K562 (cell line): Measurements from ENCODE around the gene TPM4. TPM values are rescaled to one million over a fixed set of nuclear protein-coding genes. Genes with fewer than 3 reads are reported as not detected.

Source experiments
- ATAC-seq: fragments of 200-7000 bp; cut with Tn5 transposase; 3 replicates; pipeline ENCODE4 v1.9.1; 2020; ENCODE audit warnings: moderate library complexity
- BruUV-seq: library from RNA; stranded (reverse); fragments of 400-500 nt; replicated peaks from 2 replicates; lab custom pipeline; 2021; lab: Mats Ljungman, UMichigan
- CTCF ChIA-PET: fragments of 300-600 bp; formaldehyde crosslinking; extraction: SDS; loops from one replicate; lab custom pipeline; 2021; ENCODE audit warnings: low intra/inter-chr PET ratio; lab: Yijun Ruan, JAX
- POLR2A ChIA-PET: fragments of 300-600, 350-650 bp; sonication (Branson Sonifier 250); formaldehyde crosslinking; extraction: SDS; loops from one replicate; lab custom pipeline; 2021; ENCODE audit warnings: antibody characterized with exemption, inconsistent platforms; lab: Yijun Ruan, JAX
- DNase-seq, 4 experiments: peaks; one replicate each; pipeline versions ENCODE4 v3.0.0 to v3.0.0-alpha.2; 2011 to 2018; ENCODE audit warnings: low spot score in 3 of 4, mixed read lengths in 3 of 4; ENCODE audit errors: extremely low read depth in 1 of 4
- FAIRE-seq: peaks from 2 replicates; lab custom pipeline; 2011; peaks lifted over from hg19 to GRCh38; lab: Jason Lieb, UNC
- H2AFZ ChIP-seq: 2 replicates; pipeline ENCODE4 v1.6.0; 2011; ENCODE audit warnings: low read depth, low read length, control low read depth, inconsistent platforms
- H3K27ac ChIP-seq: fragments of 200-600 bp; 3 replicates; pipeline ENCODE4 v1.8.0; 2011; ENCODE audit warnings: low read depth, mild to moderate bottlenecking, control low read depth, inconsistent platforms, low read length, moderate library complexity, mixed read lengths; ENCODE audit errors: extremely low read depth
- H3K27me3 ChIP-seq, 2 experiments: fragments of 300-600 bp in 1 of 2; 2 replicates in 1 of 2; 3 replicates in 1 of 2; pipeline versions ENCODE4 v1.6.0 to v1.8.0; 2011; ENCODE audit warnings: inconsistent platforms in 2 of 2, low read length in 2 of 2, mild to moderate bottlenecking in 1 of 2, mixed read lengths in 1 of 2, moderate library complexity in 1 of 2; ENCODE audit not compliant: control insufficient read depth in 2 of 2, insufficient read depth in 2 of 2
- H3K36me3 ChIP-seq: fragments of 300-600 bp; 3 replicates; pipeline ENCODE4 v1.8.0; 2011; ENCODE audit warnings: mild to moderate bottlenecking, low read length, inconsistent platforms; ENCODE audit not compliant: control insufficient read depth, insufficient read depth
- H3K4me1 ChIP-seq, 2 experiments: fragments of 200-600 bp in 1 of 2; replicated peaks in 1 of 2; 2 replicates in 1 of 2; 3 replicates in 1 of 2; pipeline versions ENCODE4 v1.5.1 to v1.8.0; 2011; ENCODE audit warnings: inconsistent platforms in 2 of 2, low read length in 2 of 2, mild to moderate bottlenecking in 1 of 2, mixed read lengths in 1 of 2, moderate library complexity in 1 of 2; ENCODE audit not compliant: control insufficient read depth in 2 of 2, insufficient read depth in 2 of 2
- H3K4me2 ChIP-seq: 2 replicates; pipeline ENCODE4 v1.6.1; 2011; ENCODE audit warnings: low read length, control low read depth, inconsistent platforms, mixed read lengths; ENCODE audit not compliant: insufficient read depth
- H3K4me3 ChIP-seq: fragments of 200-600 bp; sonication (generic), shearing (Covaris generic); 2 replicates; pipeline ENCODE4 v1.5.1; 2016; ENCODE audit warnings: control low read depth, inconsistent platforms
- H3K79me2 ChIP-seq: fragments of 200-600 bp; 3 replicates; pipeline ENCODE4 v1.8.0; 2011; ENCODE audit warnings: low read length, inconsistent platforms; ENCODE audit not compliant: control insufficient read depth, insufficient read depth
- H3K9ac ChIP-seq, 2 experiments: 2 replicates each; pipeline versions ENCODE4 v1.6.0 to v1.6.1; 2011; ENCODE audit warnings: low read depth in 2 of 2, low read length in 2 of 2, control low read depth in 1 of 2, inconsistent platforms in 1 of 2, mild to moderate bottlenecking in 1 of 2, mixed read lengths in 1 of 2; ENCODE audit not compliant: insufficient read depth in 1 of 2
- H3K9me1 ChIP-seq: one replicate; pipeline ENCODE4 v1.6.0; 2011; ENCODE audit warnings: inconsistent platforms, mild to moderate bottlenecking, low read length, moderate library complexity; ENCODE audit not compliant: control insufficient read depth, insufficient read depth
- H3K9me3 ChIP-seq: replicated peaks from 2 replicates; pipeline ENCODE4 v1.5.1; 2011; ENCODE audit warnings: low read depth, low read length, inconsistent platforms; ENCODE audit not compliant: control insufficient read depth, insufficient read depth
- H4K20me1 ChIP-seq: replicated peaks from 2 replicates; pipeline ENCODE4 v1.6.1; 2011; ENCODE audit warnings: low read length, inconsistent platforms, mixed read lengths; ENCODE audit not compliant: control insufficient read depth, insufficient read depth
- CBFB ChIP-seq: sonication (generic); formaldehyde crosslinking; IDR thresholded peaks from 2 replicates; pipeline ENCODE4 v1.4.0; 2020; ENCODE audit warnings: mild to moderate bottlenecking, missing genetic modification reagents
- E2F3 ChIP-seq: fragments of 250-450 bp; sonication (Bioruptor Pico); IDR thresholded peaks from 2 replicates; pipeline ENCODE4 v1.4.0; 2020; ENCODE audit warnings: mild to moderate bottlenecking
- FOXM1 ChIP-seq, 2 experiments: fragments of 450-650 bp in 1 of 2; sonication (generic) in 1 of 2; formaldehyde crosslinking in 1 of 2; IDR thresholded peaks; 2 replicates each; pipeline versions ENCODE4 v1.6.1 to v1.9.0; 2017 to 2022; ENCODE audit warnings: low read depth in 2 of 2, mild to moderate bottlenecking in 2 of 2, missing genetic modification reagents in 1 of 2, moderate library complexity in 1 of 2
- HDAC2 ChIP-seq: fragments of 450-650 bp; IDR thresholded peaks from 2 replicates; pipeline ENCODE4 v1.6.1; 2016; ENCODE audit warnings: mild to moderate bottlenecking
- HNRNPLL ChIP-seq: fragments of 200-400 bp; formaldehyde crosslinking; IDR thresholded peaks from 2 replicates; pipeline ENCODE4 v1.6.1; 2017; ENCODE audit warnings: low read length, low read depth, mild to moderate bottlenecking; ENCODE audit not compliant: poor library complexity, severe bottlenecking
- MTA2 ChIP-seq: fragments of 450-650 bp; IDR thresholded peaks from 2 replicates; pipeline ENCODE4 v1.6.1; 2016; ENCODE audit warnings: low read depth
- NFATC3 ChIP-seq: fragments of 450-650 bp; IDR thresholded peaks from 2 replicates; pipeline ENCODE4 v1.6.1; 2017; ENCODE audit warnings: mild to moderate bottlenecking
- NFYB ChIP-seq: IDR thresholded peaks from 2 replicates; pipeline ENCODE4 v1.6.1; 2011; ENCODE audit warnings: mild to moderate bottlenecking, moderate library complexity; ENCODE audit not compliant: insufficient read length; ENCODE audit errors: extremely low read depth
- PHF8 ChIP-seq: fragments of 200-600 bp; sonication (generic); IDR thresholded peaks from 2 replicates; pipeline ENCODE4 v1.6.1; 2012; ENCODE audit warnings: mixed run types, mild to moderate bottlenecking, inconsistent platforms, low read length, moderate library complexity, borderline replicate concordance
- RNF2 ChIP-seq: sonication (generic); IDR thresholded peaks from 2 replicates; pipeline ENCODE4 v1.6.1; 2016
- ZNF12 ChIP-seq: sonication (generic); formaldehyde crosslinking; IDR thresholded peaks from 2 replicates; pipeline ENCODE4 v1.4.0; 2020; ENCODE audit warnings: mild to moderate bottlenecking, missing genetic modification reagents
- ZNF23 ChIP-seq: fragments of 250-450 bp; sonication (Bioruptor Pico); IDR thresholded peaks from 2 replicates; pipeline ENCODE4 v1.4.0; 2020; ENCODE audit warnings: mild to moderate bottlenecking
- ZNF407 ChIP-seq: fragments of 450-650 bp; IDR thresholded peaks from 2 replicates; pipeline ENCODE4 v1.6.1; 2016; ENCODE audit warnings: low read depth
- WGBS: fragments of 100-300 bp; shearing (Covaris generic); methylation state at CpG from one replicate; pipeline ENCODE4 v1.1.6; 2016; ENCODE audit warnings: low coverage, mixed read lengths; ENCODE audit not compliant: insufficient coverage; ENCODE audit errors: missing lambda C conversion rate; 5-methylcytosine and 5-hydroxymethylcytosine counted together
- in situ Hi-C: fragments of 300-500 bp; cut with MboI; formaldehyde crosslinking; loops from 4 replicates; pipeline ENCODE4 v1.15.0; 2018; ENCODE audit warnings: inconsistent platforms, mixed read lengths
- intact Hi-C: fragments of 100-400 bp; cut with micrococcal nuclease; formaldehyde crosslinking; loops from 2 replicates; pipeline ENCODE4 v1.14.2; 2022
- polyA plus RNA-seq, 8 experiments: library from polyadenylated mRNA; depleted of rRNA in 4 of 8; stranded (reverse) in 5 of 8; unstranded in 3 of 8; fragments of >200 nt; fragmentation: Nextera tagmentation in 2 of 8; fragmentation: Illumina TruSeq in 1 of 8; extraction: Ambion mirVana in 2 of 8; extraction: Trizol in 1 of 8; gene quantifications; 2 replicates each; pipeline versions ENCODE4 v1.2.1 to v1.2.3, GENCODE V29; 2011 to 2014; ENCODE audit warnings: inconsistent platforms in 1 of 8, missing spikeins in 1 of 8
- total RNA-seq, 7 experiments: library from RNA; depleted of rRNA in 6 of 7; stranded (reverse); fragments of >200 nt in 6 of 7; fragmentation: Illumina TruSeq in 2 of 7; extraction: Trizol in 2 of 7; gene quantifications; 2 replicates each; pipeline versions ENCODE4 v1.2.1 to v1.2.3, GENCODE V29; 2011 to 2021; ENCODE audit warnings: low replicate concordance in 1 of 7
- TF ChIP-seq, protein P1 (sequence below): fragments of 250-450 bp; sonication (Bioruptor Pico); IDR thresholded peaks from 2 replicates; pipeline ENCODE4 v1.5.0; 2022; ENCODE audit warnings: mild to moderate bottlenecking

Gene TPM4
- total and polyA plus RNA-seq, 9 of the 15 experiments (the other 6 are each of a cell fraction or from before 2014, with no cell fraction given) = 28.1 to 111 (median 77.4) TPM

DNA sequence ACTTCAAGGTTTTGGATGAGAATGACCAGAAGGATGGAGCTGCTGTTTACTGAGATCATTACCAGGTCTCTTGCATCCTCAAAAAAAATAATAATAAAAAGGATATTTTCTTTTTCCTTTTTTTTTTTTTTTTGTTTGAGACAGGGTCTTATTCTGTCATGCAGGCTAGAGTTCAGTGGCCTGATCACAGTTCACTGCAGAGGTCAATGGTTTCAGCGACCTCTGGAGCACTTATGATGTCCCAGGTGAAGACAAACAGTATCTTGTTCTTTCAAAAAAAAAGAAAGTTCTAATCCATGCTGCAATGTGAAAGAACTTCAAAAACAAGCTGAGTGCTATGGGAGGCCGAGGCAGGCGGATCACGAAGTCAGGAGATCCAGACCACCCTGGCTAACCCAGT is 30.4 kb upstream of the TPM4 start:
- Histone ChIP-seq H3K36me3 (no peaks in the 10 kb centered on the region), H3K4me1 (peaks cover 0 to 5% of the 10 kb centered on the region in 2 experiments; a peak in 3 of 5 replicates), H3K4me3 (no peak overlapping the region), H3K9me1 (no peaks in the 10 kb centered on the region), H3K4me2 (no peak overlapping the region), H3K27ac (no peak overlapping the region), H3K27me3 (peaks cover 0 to 8% of the 10 kb centered on the region in 2 experiments; a peak in 2 of 5 replicates), H3K9me3 (no peaks in the 10 kb centered on the region), H2AFZ (no peak overlapping the region), H4K20me1 (no peaks in the 10 kb centered on the region), H3K9ac (no peak overlapping the region), H3K79me2 (no peaks in the 10 kb centered on the region)
- ATAC-seq (no peak), FAIRE-seq (no peak), DNase-seq (no peak)
- ChIA-PET POLR2A (no interaction called here), CTCF (no interaction called here)
- no TSS peak for BruUV-seq
- no peak for TF ChIP-seq ZNF407
- TF ChIP-seq, protein P1, sequence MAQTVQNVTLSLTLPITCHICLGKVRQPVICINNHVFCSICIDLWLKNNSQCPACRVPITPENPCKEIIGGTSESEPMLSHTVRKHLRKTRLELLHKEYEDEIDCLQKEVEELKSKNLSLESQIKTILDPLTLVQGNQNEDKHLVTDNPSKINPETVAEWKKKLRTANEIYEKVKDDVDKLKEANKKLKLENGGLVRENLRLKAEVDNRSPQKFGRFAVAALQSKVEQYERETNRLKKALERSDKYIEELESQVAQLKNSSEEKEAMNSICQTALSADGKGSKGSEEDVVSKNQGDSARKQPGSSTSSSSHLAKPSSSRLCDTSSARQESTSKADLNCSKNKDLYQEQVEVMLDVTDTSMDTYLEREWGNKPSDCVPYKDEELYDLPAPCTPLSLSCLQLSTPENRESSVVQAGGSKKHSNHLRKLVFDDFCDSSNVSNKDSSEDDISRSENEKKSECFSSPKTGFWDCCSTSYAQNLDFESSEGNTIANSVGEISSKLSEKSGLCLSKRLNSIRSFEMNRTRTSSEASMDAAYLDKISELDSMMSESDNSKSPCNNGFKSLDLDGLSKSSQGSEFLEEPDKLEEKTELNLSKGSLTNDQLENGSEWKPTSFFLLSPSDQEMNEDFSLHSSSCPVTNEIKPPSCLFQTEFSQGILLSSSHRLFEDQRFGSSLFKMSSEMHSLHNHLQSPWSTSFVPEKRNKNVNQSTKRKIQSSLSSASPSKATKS (CRISPR knock-in tag) = no peak
- no peak for TF ChIP-seq NFYB
- TF ChIP-seq E2F3 (CRISPR knock-in tag) = no peak
- no peak for TF ChIP-seq NFATC3
- TF ChIP-seq HNRNPLL = no peak
- TF ChIP-seq CBFB (CRISPR knock-in tag) = no peak
- TF ChIP-seq ZNF12 (CRISPR knock-in tag) = no peak
- TF ChIP-seq MTA2 = no peak
- no peak for TF ChIP-seq HDAC2
- no peak for TF ChIP-seq FOXM1 (IDR thresholded peaks at IDR 0.05; ENCODE audit: low read depth)
- TF ChIP-seq FOXM1 (CRISPR knock-in tag; IDR thresholded peaks at IDR 0.05; ENCODE audit: low read depth) = no peak
- TF ChIP-seq PHF8 = no peak
- TF ChIP-seq RNF2 = no peak
- no peak for TF ChIP-seq ZNF23 (CRISPR knock-in tag)
- intact Hi-C loops = loop anchor here (10.0 kb wide), 1 partner anchor 421 kb away; no protein-coding TSS in a partner anchor
- in situ Hi-C loops = loop anchor here (10.0 kb wide), 1 partner anchor 339 kb away; no protein-coding TSS in a partner anchor
- WGBS = 28% methylated on average over 4 of the region's 4 CpGs
